Right lobe of liver (tissue), 6 donors: ENCODE results near the gene SCN5A. TPM values are rescaled to one million over a fixed set of nuclear protein-coding genes. Genes with fewer than 3 reads are reported as not detected.

Source experiments
- ATAC-seq, 4 donors: fragments of 200-7000 bp; cut with Tn5 transposase; one replicate each; pipeline ENCODE4 v1.9.1; 2020; ENCODE audit warnings: mild to moderate bottlenecking in 4 of 4, moderate library complexity in 4 of 4
- DNase-seq, 3 donors: peaks; one replicate each; pipeline ENCODE4 v3.0.0-alpha.2; 2020
- H3K27ac ChIP-seq, 3 donors: fragments of 200-600 bp; one replicate each; pipeline ENCODE4 v1.8.0; 2022
- H3K27me3 ChIP-seq, 2 donors: fragments of 200-600 bp; one replicate each; pipeline ENCODE4 v1.8.0; 2022
- H3K36me3 ChIP-seq, 4 donors: fragments of 200-600 bp; sonication (generic) in 1 of 4; one replicate each; pipeline versions ENCODE4 v1.5.1 to v1.8.0; 2017 to 2022; ENCODE audit warnings: control low read depth in 1 of 4
- H3K4me1 ChIP-seq, 4 donors: fragments of 200-600 bp; sonication (generic) in 1 of 4; one replicate each; pipeline versions ENCODE4 v1.5.1 to v1.8.0; 2017 to 2022; ENCODE audit warnings: control low read depth in 1 of 4
- H3K4me3 ChIP-seq, 3 donors: fragments of 200-600 bp; one replicate each; pipeline ENCODE4 v1.8.0; 2022
- H3K9me3 ChIP-seq, 4 donors: fragments of 200-600 bp; sonication (generic) in 1 of 4; one replicate each; pipeline versions ENCODE4 v1.5.1 to v1.8.0; 2017 to 2022; ENCODE audit warnings: control low read depth in 1 of 4
- CTCF ChIP-seq, 4 donors: fragments of 200-600 bp in 3 of 4; fragments of 450-650 bp in 1 of 4; IDR thresholded peaks; one replicate each; pipeline versions ENCODE4 v1.5.1 to v1.8.0; 2016 to 2022; ENCODE audit warnings: antibody characterized with exemption in 4 of 4, mild to moderate bottlenecking in 2 of 4
- POLR2A ChIP-seq: fragments of 450-650 bp; IDR thresholded peaks from one replicate; pipeline ENCODE4 v1.6.1; 2017; ENCODE audit warnings: antibody characterized with exemption, mild to moderate bottlenecking
- WGBS: methylation state at CpG from one replicate; pipeline ENCODE4 v1.1.6; 2018; ENCODE audit warnings: low coverage, low lambda C conversion rate; ENCODE audit not compliant: insufficient coverage; ENCODE audit errors: missing lambda C conversion rate; 5-methylcytosine and 5-hydroxymethylcytosine counted together
- intact Hi-C, 2 donors: fragments of 100-400 bp; cut with DNase I; formaldehyde crosslinking; loops; one replicate each; pipeline versions ENCODE4 v1.11.2 to v1.14.1; 2022
- total RNA-seq, 6 experiments: library from RNA; depleted of rRNA in 2 of 6; stranded (reverse); fragments of >200 nt in 2 of 6; fragmentation: NEBNext Ultra II Directional in 3 of 6; extraction: Animal tissue kit (Norgen Biotek cat#: 25700) in 3 of 6; gene quantifications; one replicate each; pipeline versions ENCODE4 v1.1.0 to v1.2.4, GENCODE V29; 2016 to 2023
- donor health status: DM: no; HTN: yes; CAD: no.
- donor health status: DM: no; HTN: no; CAD: no.
- donor health status: DM: no; HTN: no; CAD: no.
- donor health status: DM: no; HTN: yes; CAD: no.
- donor health status: DM: no; HTN: yes; CAD: no.

Gene SCN5A
- total RNA-seq, 6 experiments from 2014 or later, result 0.02 TPM; not detected in 5

DNA sequence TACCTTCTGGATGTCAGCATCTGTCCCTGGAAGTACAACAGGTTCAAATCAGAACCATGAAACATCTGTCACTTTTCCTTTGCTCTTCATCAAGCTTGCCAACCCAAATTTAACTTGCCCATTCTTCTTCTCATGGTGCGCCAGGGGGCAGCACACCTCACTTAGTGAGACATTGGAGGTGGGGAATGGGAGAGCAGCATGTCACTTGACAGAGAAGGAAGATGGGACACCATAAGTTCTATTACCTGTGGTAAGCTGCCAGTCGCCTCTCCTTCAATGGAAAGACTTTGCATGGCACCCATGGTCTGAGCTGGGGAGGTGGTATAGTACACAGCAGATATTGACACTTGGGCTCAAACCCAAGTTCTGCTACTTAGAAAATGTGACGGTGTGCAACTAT, 2.9 kb downstream of the SCN5A start:
- no peak for ATAC-seq
- TF ChIP-seq CTCF (IDR thresholded peaks at IDR 0.05) (peak in 3 of 4 donors; percentile 23 to 33 (median 33)), POLR2A (no peak)
- Histone ChIP-seq H3K27me3 (peaks cover 0 to 16% of the 10 kb centered on the region in 2 donors), H3K36me3 (no peaks in the 10 kb centered on the region), H3K9me3 (no peaks in the 10 kb centered on the region), H3K4me1 (peaks cover 0 to 7% (median 3%) of the 10 kb centered on the region in 4 donors), H3K27ac (no peak overlapping the region), H3K4me3 (no peak overlapping the region)
- intact Hi-C loops, result no loop called here
- no peak for DNase-seq
- WGBS, result 25% methylated on average over 1 of the region's 3 CpGs

DNA sequence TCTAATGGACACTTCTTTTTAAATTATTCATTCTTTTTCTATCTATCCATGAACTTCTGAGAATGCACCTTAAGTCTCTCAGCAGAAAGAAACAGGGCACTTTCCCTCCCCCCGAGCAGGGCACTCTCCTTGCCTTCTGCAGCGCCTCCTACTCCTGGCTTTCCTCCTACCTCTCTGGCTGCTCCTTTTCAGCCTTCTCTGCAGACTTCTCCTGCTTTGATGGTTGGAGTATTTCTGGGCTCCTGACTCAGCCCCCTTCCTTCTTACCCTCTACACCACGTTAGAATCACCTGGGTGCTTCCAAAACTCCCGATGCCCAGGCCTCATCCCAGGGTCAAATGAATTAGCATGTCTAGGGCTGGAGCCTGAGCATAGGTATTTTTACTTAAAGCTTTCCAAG, 3.4 kb downstream of the SCN5A start:
- H3K27ac ChIP-seq, result no peak overlapping the region
- WGBS, result 64% methylated on average over 4 of the region's 4 CpGs
- DNase-seq (no peak), ATAC-seq (no peak)
- TF ChIP-seq POLR2A (no peak), CTCF (IDR thresholded peaks at IDR 0.05) (no peak)
- H3K4me1 ChIP-seq, result peaks cover 0 to 7% (median 3%) of the 10 kb centered on the region in 4 donors
- intact Hi-C loops, result no loop called here
- H3K9me3 ChIP-seq, result no peaks in the 10 kb centered on the region
- no peak overlapping the region for H3K4me3 ChIP-seq
- peaks cover 0 to 16% of the 10 kb centered on the region in 2 donors for H3K27me3 ChIP-seq
- no peaks in the 10 kb centered on the region for H3K36me3 ChIP-seq

- H3K4me3 ChIP-seq, result no peak overlapping the region
- peaks cover 0 to 16% of the 10 kb centered on the region in 2 donors for H3K27me3 ChIP-seq
- peaks cover 0 to 7% (median 3%) of the 10 kb centered on the region in 4 donors for H3K4me1 ChIP-seq
- 67% methylated on average over 7 of the region's 8 CpGs for WGBS
- H3K36me3 ChIP-seq, result no peaks in the 10 kb centered on the region
- no peaks in the 10 kb centered on the region for H3K9me3 ChIP-seq
- DNase-seq (peak in 1 of 3 donors; percentile 17), ATAC-seq (no peak)
- H3K27ac ChIP-seq, result no peak overlapping the region
- TF ChIP-seq POLR2A (no peak), CTCF (IDR thresholded peaks at IDR 0.05) (no peak)
- intact Hi-C loops, result no loop called here
Measured at GRCh38 chr3:38645601-38646000, 3.9 kb downstream of the SCN5A start.

DNA sequence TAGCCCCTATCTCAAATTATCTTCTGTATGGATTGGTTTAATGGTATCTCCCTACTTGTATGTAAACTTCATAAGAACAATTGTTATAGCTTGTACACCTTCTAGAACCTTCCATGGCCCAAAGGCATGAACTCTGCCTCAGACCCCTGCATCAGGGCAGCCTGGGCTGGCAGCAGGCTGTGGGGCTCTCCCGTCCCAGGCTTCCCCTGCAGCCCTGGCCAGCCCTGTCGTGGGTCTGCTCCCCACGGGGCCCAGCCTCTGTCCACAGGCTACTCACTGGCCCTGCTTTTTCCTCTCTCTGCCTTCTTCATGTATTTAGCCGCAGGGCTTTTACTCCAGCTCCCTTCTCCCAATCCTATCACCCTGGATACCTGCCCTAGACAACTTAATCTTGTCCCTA, 4.4 kb downstream of the SCN5A start:
- Histone ChIP-seq H3K27ac (no peak overlapping the region), H3K27me3 (peaks cover 0 to 16% of the 10 kb centered on the region in 2 donors)
- WGBS, result 40% methylated on average over 1 of the region's 4 CpGs

More for the DNA sequence above, 4.4 kb downstream of the SCN5A start:
- ATAC-seq, result no peak
- TF ChIP-seq CTCF (IDR thresholded peaks at IDR 0.05) (no peak), POLR2A (no peak)
- DNase-seq, result peak in 1 of 3 donors; percentile 13
- H3K4me3 ChIP-seq, result no peak overlapping the region
- H3K4me1 ChIP-seq, result peaks cover 0 to 7% (median 3%) of the 10 kb centered on the region in 4 donors
- no peaks in the 10 kb centered on the region for H3K36me3 ChIP-seq
- intact Hi-C loops, result no loop called here
- H3K9me3 ChIP-seq, result no peaks in the 10 kb centered on the region
